Ishikawa (cell line): ENCODE data around the gene TCFL5.

ENCODE experiments used
- CEBPB ChIP-seq: IDR thresholded peaks from 2 replicates; pipeline ENCODE4 v1.6.1; 2012
- CREB1 ChIP-seq: IDR thresholded peaks from 2 replicates; pipeline ENCODE4 v1.6.1; 2012; ENCODE audit warnings: low read depth
- EGR1 ChIP-seq: IDR thresholded peaks from 2 replicates; pipeline ENCODE4 v1.6.1; 2012
- EP300 ChIP-seq: IDR thresholded peaks from 2 replicates; pipeline ENCODE4 v1.6.1; 2012; ENCODE audit warnings: borderline replicate concordance
- FOXM1 ChIP-seq: IDR thresholded peaks from 2 replicates; pipeline ENCODE4 v1.6.1; 2012; ENCODE audit warnings: low read depth, borderline replicate concordance
- NFIC ChIP-seq: IDR thresholded peaks from 2 replicates; pipeline ENCODE4 v1.6.1; 2012
- RAD21 ChIP-seq: IDR thresholded peaks from 2 replicates; pipeline ENCODE4 v1.6.1; 2012; ENCODE audit warnings: low read depth
- TAF1 ChIP-seq: IDR thresholded peaks from 2 replicates; pipeline ENCODE4 v1.6.1; 2012; ENCODE audit warnings: low read depth, mild to moderate bottlenecking
- TCF12 ChIP-seq: IDR thresholded peaks from 2 replicates; pipeline ENCODE4 v1.6.1; 2012; ENCODE audit warnings: low read depth
- TEAD4 ChIP-seq: IDR thresholded peaks from 2 replicates; pipeline ENCODE4 v1.6.1; 2012
- YY1 ChIP-seq: IDR thresholded peaks from 2 replicates; pipeline ENCODE4 v1.6.1; 2012; ENCODE audit warnings: low read depth
- ZBTB7A ChIP-seq: IDR thresholded peaks from 2 replicates; pipeline ENCODE4 v1.6.1; 2012; ENCODE audit warnings: low read depth
- TF ChIP-seq, protein P1 (sequence below): IDR thresholded peaks from 2 replicates; pipeline ENCODE4 v1.6.1; 2012
- TF ChIP-seq, protein P2 (sequence below): IDR thresholded peaks from 2 replicates; pipeline ENCODE4 v1.6.1; 2012; ENCODE audit warnings: low read depth, mild to moderate bottlenecking
- TF ChIP-seq, protein P3 (sequence below): IDR thresholded peaks from 2 replicates; pipeline ENCODE4 v1.6.1; 2012

Gene TCFL5

DNA sequence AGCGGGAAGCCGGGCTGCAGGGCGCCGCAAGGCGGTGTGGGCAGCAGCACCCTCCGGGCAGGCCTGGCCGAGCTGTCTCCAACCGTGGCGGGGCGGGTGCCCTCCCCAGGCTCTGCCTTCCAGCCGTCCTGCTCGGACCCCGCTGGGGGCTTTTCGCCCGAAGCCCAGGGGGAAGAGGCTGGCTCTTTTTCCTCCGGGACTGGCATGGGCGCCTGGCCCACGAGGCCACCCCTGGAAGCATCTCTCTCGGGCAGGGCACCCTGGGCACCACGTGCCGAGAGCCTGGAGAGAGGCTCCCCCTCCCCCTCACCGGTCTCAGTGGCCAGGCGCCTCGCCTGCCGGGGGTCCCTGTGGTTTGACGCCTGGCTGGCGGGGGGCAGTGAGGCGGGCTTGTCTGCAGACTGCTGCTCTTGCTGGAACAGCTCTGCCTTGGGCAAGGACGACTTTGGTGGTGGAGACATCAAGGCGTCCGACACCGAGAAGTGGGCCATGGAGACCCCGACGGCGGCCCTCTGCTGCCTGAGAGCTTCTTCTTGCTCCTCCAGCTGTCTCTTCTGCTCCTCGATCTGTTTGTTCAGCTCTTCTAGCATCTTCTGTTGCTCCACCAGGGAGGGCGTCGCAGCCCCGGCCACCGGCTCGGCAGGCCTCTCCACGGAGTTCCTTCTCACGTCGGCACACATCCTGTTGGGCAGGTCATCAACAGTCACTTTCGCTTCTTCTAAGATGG is 19.5 kb upstream of the TCFL5 start:
- TF ChIP-seq TCF12 (no peak), YY1 (no peak), TAF1 (no peak), CEBPB (no peak), EGR1 (no peak), EP300 (no peak), ZBTB7A (no peak), TEAD4 (no peak), CREB1 (no peak), NFIC (no peak), RAD21 (no peak), FOXM1 (no peak)
- TF ChIP-seq, protein P1, sequence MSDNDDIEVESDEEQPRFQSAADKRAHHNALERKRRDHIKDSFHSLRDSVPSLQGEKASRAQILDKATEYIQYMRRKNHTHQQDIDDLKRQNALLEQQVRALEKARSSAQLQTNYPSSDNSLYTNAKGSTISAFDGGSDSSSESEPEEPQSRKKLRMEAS: no peak
- TF ChIP-seq, protein P2, sequence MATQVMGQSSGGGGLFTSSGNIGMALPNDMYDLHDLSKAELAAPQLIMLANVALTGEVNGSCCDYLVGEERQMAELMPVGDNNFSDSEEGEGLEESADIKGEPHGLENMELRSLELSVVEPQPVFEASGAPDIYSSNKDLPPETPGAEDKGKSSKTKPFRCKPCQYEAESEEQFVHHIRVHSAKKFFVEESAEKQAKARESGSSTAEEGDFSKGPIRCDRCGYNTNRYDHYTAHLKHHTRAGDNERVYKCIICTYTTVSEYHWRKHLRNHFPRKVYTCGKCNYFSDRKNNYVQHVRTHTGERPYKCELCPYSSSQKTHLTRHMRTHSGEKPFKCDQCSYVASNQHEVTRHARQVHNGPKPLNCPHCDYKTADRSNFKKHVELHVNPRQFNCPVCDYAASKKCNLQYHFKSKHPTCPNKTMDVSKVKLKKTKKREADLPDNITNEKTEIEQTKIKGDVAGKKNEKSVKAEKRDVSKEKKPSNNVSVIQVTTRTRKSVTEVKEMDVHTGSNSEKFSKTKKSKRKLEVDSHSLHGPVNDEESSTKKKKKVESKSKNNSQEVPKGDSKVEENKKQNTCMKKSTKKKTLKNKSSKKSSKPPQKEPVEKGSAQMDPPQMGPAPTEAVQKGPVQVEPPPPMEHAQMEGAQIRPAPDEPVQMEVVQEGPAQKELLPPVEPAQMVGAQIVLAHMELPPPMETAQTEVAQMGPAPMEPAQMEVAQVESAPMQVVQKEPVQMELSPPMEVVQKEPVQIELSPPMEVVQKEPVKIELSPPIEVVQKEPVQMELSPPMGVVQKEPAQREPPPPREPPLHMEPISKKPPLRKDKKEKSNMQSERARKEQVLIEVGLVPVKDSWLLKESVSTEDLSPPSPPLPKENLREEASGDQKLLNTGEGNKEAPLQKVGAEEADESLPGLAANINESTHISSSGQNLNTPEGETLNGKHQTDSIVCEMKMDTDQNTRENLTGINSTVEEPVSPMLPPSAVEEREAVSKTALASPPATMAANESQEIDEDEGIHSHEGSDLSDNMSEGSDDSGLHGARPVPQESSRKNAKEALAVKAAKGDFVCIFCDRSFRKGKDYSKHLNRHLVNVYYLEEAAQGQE: no peak
- TF ChIP-seq, protein P3, sequence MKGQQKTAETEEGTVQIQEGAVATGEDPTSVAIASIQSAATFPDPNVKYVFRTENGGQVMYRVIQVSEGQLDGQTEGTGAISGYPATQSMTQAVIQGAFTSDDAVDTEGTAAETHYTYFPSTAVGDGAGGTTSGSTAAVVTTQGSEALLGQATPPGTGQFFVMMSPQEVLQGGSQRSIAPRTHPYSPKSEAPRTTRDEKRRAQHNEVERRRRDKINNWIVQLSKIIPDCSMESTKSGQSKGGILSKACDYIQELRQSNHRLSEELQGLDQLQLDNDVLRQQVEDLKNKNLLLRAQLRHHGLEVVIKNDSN: no peak

DNA sequence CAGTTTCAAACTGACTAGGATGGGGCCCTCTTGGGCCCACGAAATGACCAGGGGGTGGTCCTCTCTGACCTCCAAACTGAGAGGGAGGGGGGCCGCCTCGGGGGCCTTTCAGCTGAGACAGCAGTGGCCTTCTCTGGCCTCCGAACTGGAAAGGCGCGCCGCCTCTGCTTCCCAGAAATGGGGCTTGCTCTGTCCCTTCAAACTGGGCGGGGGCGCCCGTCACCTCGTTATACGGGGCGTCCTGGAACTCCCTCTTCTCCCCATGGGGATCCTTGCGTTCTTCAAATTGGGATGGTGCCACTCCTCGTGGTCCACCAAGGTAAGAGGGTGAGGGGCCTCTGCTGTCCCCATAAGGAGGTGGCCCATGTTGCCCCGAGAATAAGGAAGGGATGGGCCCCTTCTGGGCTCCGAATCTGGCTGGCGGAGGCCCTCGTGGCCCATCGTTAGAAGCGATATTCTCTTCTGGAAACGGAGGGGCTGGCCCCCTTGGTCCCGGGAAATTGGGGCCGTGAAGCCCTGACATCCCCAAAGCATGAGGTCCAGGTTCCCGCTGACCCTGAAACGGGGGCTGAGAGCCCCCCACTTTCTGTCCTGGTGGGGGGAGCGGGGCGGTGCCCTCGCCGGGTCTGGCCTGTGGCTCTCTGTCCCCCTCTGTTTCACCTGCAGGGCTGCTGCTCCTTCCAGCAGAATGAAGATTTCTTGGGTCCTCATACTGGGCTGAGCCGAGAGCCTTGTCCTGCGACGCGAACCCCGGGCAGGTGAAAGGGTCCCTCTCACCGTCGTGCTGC is 18.7 kb upstream of the TCFL5 start:
- TF ChIP-seq, protein P2: no peak
- no peak for TF ChIP-seq EP300
- TF ChIP-seq CREB1: no peak
- no peak for TF ChIP-seq YY1
- TF ChIP-seq TAF1: no peak
- TF ChIP-seq, protein P3: no peak
- no peak for TF ChIP-seq EGR1
- TF ChIP-seq FOXM1: no peak
- no peak for TF ChIP-seq CEBPB
- TF ChIP-seq TCF12: no peak
- TF ChIP-seq ZBTB7A: no peak
- TF ChIP-seq, protein P1: no peak
- no peak for TF ChIP-seq TEAD4
- TF ChIP-seq RAD21: no peak
- no peak for TF ChIP-seq NFIC

DNA sequence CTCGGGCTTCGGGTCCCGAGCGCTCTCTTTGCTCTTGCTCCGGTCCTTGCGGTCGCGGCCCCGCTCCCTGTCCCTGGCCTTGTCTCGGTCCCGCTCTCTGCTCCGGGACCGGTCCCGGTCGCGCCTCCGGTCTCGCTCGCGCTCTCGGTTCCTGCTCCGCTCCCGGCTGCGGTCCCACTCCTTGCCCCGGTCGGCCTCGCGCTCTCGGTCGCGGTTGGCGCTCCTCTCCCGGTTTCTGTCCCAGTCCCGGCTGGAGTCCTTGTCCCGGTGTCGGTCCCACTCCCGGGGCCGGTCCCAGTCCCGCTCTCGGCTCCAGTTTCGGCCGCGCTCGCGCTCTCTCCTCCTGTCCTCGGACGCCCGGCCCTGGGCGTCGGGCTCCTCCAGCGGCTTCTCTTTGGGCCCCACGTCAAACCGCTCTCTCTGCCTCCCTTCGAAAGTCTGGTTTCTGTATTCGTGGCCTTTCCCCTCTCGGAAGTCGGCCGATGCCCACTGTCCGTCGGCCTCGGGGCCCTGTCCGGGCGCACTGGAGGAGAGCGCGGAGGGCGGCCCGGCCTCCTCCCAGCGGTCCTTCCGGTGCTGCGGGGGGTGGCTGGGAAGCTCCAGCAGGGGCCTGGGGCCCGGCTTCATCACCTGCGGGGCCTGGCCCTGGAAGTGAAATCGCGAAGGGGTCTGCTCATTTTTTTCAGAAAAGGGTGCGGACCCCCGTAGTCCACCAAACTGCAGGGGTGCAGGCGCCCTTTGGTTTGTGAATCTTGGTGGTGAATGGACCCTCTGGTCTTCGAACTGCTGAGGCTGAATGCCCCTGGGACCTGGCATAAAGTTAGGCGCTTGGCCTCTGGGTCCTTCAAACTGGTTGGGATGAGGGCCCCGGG is 17.9 kb upstream of the TCFL5 start:
- TF ChIP-seq, protein P1: no peak
- TF ChIP-seq RAD21: no peak
- TF ChIP-seq, protein P2: no peak
- no peak for TF ChIP-seq FOXM1
- no peak for TF ChIP-seq EP300
- no peak for TF ChIP-seq YY1
- TF ChIP-seq EGR1: no peak
- TF ChIP-seq, protein P3: no peak
- TF ChIP-seq ZBTB7A: no peak
- no peak for TF ChIP-seq TAF1
- no peak for TF ChIP-seq CEBPB
- TF ChIP-seq TCF12: no peak
- TF ChIP-seq CREB1: no peak
- no peak for TF ChIP-seq TEAD4
- TF ChIP-seq NFIC: no peak
